PC-3 (cell line): Measurements from ENCODE around the gene SOX4. TPM values are rescaled to one million over a fixed set of nuclear protein-coding genes. Genes with fewer than 3 reads are reported as not detected.

Experiments used
- ATAC-seq: fragments of 200-7000 bp; cut with Tn5 transposase; 2 replicates; pipeline ENCODE4 v1.9.1; 2020; ENCODE audit warnings: mild to moderate bottlenecking, moderate library complexity
- BruUV-seq: library from RNA; stranded (reverse); fragments of 400-500 nt; replicated peaks from 2 replicates; lab custom pipeline; 2021; lab: Mats Ljungman, UMichigan
- CTCF ChIA-PET: fragments of 300-600 bp; sonication (Branson Sonifier 250); formaldehyde crosslinking; loops from one replicate; lab custom pipeline; 2022; ENCODE audit warnings: antibody characterized with exemption; lab: Charles Lee
- POLR2A ChIA-PET: fragments of 300-600 bp; sonication (Branson Sonifier 250); formaldehyde crosslinking; loops from one replicate; lab custom pipeline; 2022; ENCODE audit warnings: antibody characterized with exemption; ENCODE audit not compliant: unreplicated experiment; lab: Charles Lee
- DNase-seq: peaks from one replicate; pipeline ENCODE4 v3.0.0-alpha.2; 2015
- H2AFZ ChIP-seq: fragments of 300-600 bp; sonication (generic); 2 replicates; pipeline ENCODE4 v1.6.0; 2016; ENCODE audit warnings: antibody characterized with exemption, low read length
- H3F3A ChIP-seq: fragments of 300-600 bp; sonication (generic); one replicate; pipeline ENCODE4 v1.6.0; 2017; ENCODE audit warnings: antibody characterized with exemption, low read length, control low read depth, mild to moderate bottlenecking; ENCODE audit not compliant: unreplicated experiment
- H3K27ac ChIP-seq: fragments of 300-600 bp; sonication (generic); 2 replicates; pipeline ENCODE4 v1.5.1; 2016; ENCODE audit warnings: mild to moderate bottlenecking, low read length
- H3K27me3 ChIP-seq: fragments of 300-600 bp; sonication (generic); 2 replicates; pipeline ENCODE4 v1.6.1; 2016; ENCODE audit warnings: low read length, mixed read lengths
- H3K36me3 ChIP-seq: fragments of 300-600 bp; sonication (generic); 2 replicates; pipeline ENCODE4 v1.6.1; 2016; ENCODE audit warnings: low read depth, mixed run types, low read length, mixed read lengths
- H3K4me1 ChIP-seq: fragments of 300-600 bp; sonication (generic); 2 replicates; pipeline ENCODE4 v1.5.1; 2016; ENCODE audit warnings: low read length; ENCODE audit not compliant: insufficient read depth
- H3K4me2 ChIP-seq: fragments of 300-600 bp; sonication (generic); 2 replicates; pipeline ENCODE4 v1.6.0; 2016; ENCODE audit warnings: low read length
- H3K4me3 ChIP-seq: fragments of 300-600 bp; sonication (generic); 2 replicates; pipeline ENCODE4 v1.5.1; 2016; ENCODE audit warnings: mild to moderate bottlenecking, low read length, mixed read lengths
- H3K79me2 ChIP-seq: fragments of 300-600 bp; sonication (generic); 2 replicates; pipeline ENCODE4 v1.6.1; 2017; ENCODE audit warnings: low read length, mixed read lengths
- H3K9ac ChIP-seq: fragments of 300-600 bp; sonication (generic); 2 replicates; pipeline ENCODE4 v1.6.0; 2016; ENCODE audit warnings: mild to moderate bottlenecking, low read length
- H3K9me2 ChIP-seq: fragments of 300-600 bp; sonication (generic); replicated peaks from 2 replicates; pipeline ENCODE4 v1.6.1; 2016; ENCODE audit warnings: mixed run types, low read length, mixed read lengths
- H3K9me3 ChIP-seq: fragments of 300-600 bp; sonication (generic); 2 replicates; pipeline ENCODE4 v1.6.1; 2016; ENCODE audit warnings: low read length, mixed read lengths
- H4K20me1 ChIP-seq: fragments of 300-600 bp; sonication (generic); 2 replicates; pipeline ENCODE4 v1.6.1; 2016; ENCODE audit warnings: low read length, mixed read lengths
- CTCF ChIP-seq: fragments of 300-600 bp; sonication (generic); conservative IDR thresholded peaks from 2 replicates; pipeline ENCODE4 v1.5.1; 2017; ENCODE audit warnings: antibody characterized with exemption, low read depth, mild to moderate bottlenecking, low read length
- EZH2 ChIP-seq: fragments of 300-600 bp; sonication (generic); IDR thresholded peaks from one replicate; pipeline ENCODE4 v1.6.1; 2017; ENCODE audit warnings: antibody characterized with exemption, mild to moderate bottlenecking, low read length; ENCODE audit not compliant: unreplicated experiment
- EZH2phosphoT487 ChIP-seq: fragments of 300-600 bp; sonication (generic); IDR thresholded peaks from 2 replicates; pipeline ENCODE4 v1.6.1; 2018; ENCODE audit warnings: mild to moderate bottlenecking, antibody characterized with exemption, low read length, borderline replicate concordance
- intact Hi-C: fragments of 100-400 bp; cut with micrococcal nuclease; formaldehyde crosslinking; loops from 2 replicates; pipeline ENCODE4 v1.9.0; 2023
- total RNA-seq: library from RNA; depleted of rRNA; stranded (reverse); fragments of >200 nt; gene quantifications from 2 replicates; pipeline ENCODE4 v1.2.3, GENCODE V29; 2014

SOX4 gene
- total RNA-seq, 1 experiment from 2014 or later, result 46.1 TPM

DNA sequence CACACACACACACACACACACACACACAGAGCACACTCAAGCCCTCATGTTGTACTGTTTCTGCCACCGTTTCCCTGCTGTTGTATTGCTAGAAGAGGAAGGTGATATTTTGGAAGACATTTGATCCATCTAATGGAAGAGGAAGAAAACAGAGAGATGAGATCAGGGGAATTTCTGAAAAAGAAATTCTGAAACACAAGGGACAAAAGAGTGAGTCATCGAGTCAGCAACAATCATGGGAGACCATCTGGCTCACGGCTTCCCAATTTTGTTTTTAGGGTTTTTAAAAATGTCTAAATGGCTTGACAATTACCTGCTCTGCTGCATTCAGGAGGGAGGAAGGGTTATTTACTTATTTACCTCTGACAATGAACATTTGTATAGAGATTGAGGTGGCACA lies 22.0 kb downstream of the SOX4 start:
- Histone ChIP-seq H3K27ac (no peak overlapping the region), H3K36me3 (no peaks in the 10 kb centered on the region), H3K9me2 (no peaks in the 10 kb centered on the region), H3K79me2 (no peaks in the 10 kb centered on the region), H3K4me3 (no peak overlapping the region), H3K4me2 (no peak overlapping the region), H4K20me1 (no peaks in the 10 kb centered on the region), H3K9ac (no peak overlapping the region), H3K4me1 (peaks cover 5% of the 10 kb centered on the region; the same call in 1 of the 2 replicates), H3F3A (no peaks in the 10 kb centered on the region), H2AFZ (peak overlapping the region; percentile 42; the same call in 1 of the 2 replicates), H3K9me3 (no peaks in the 10 kb centered on the region), H3K27me3 (no peaks in the 10 kb centered on the region)
- intact Hi-C loops, result no loop called here
- no peak for ATAC-seq
- POLR2A ChIA-PET, result no interaction called here
- no peak for TF ChIP-seq EZH2
- no peak for TF ChIP-seq EZH2phosphoT487
- TF ChIP-seq CTCF, result no peak
- DNase-seq, result no peak
- BruUV-seq, result no TSS peak
- CTCF ChIA-PET, result no interaction called here

- no peak overlapping the region for H3K4me3 ChIP-seq
- ATAC-seq (no peak), DNase-seq (no peak)
- BruUV-seq, result no TSS peak
- ChIA-PET POLR2A (no interaction called here), CTCF (no interaction called here)
- H3K36me3 ChIP-seq, result no peaks in the 10 kb centered on the region
- H3K4me2 ChIP-seq, result no peak overlapping the region
- H3K9ac ChIP-seq, result no peak overlapping the region
- H3K79me2 ChIP-seq, result no peaks in the 10 kb centered on the region
- no peaks in the 10 kb centered on the region for H3K9me3 ChIP-seq
- intact Hi-C loops, result no loop called here
- TF ChIP-seq EZH2phosphoT487, result no peak
- TF ChIP-seq CTCF, result no peak
- TF ChIP-seq EZH2, result no peak
- no peaks in the 10 kb centered on the region for H4K20me1 ChIP-seq
- peaks cover 5% of the 10 kb centered on the region; the same call in 1 of the 2 replicates for H3K4me1 ChIP-seq
- no peaks in the 10 kb centered on the region for H3F3A ChIP-seq
- peak overlapping the region; percentile 42; the same call in 1 of the 2 replicates for H2AFZ ChIP-seq
- no peaks in the 10 kb centered on the region for H3K27me3 ChIP-seq
- H3K27ac ChIP-seq, result no peak overlapping the region
- no peaks in the 10 kb centered on the region for H3K9me2 ChIP-seq
Measured at GRCh38 chr6:21616005-21616404, 22.5 kb downstream of the SOX4 start.

DNA sequence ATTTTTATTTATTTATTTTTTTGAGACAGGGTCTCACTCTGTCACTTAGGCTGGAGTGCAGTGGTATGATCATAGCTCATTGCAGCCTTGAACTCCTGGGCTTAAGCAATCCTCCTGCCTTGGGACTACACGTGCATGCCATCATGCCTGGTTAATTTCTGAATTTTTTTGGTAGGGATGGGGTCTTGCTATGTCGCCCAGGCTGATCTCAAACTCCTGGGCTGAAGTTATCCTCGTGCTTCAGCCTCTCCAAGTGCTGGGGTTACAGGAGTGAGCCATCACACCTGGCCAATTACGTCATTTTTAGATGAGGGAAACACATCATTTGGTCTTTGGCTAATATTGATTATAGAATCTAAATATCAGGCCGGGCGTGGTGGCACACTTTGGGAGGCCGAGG lies 32.1 kb downstream of the SOX4 start:
- no peak overlapping the region for H3K4me3 ChIP-seq
- intact Hi-C loops, result no loop called here
- no peaks in the 10 kb centered on the region for H4K20me1 ChIP-seq
- H3K9me2 ChIP-seq, result no peaks in the 10 kb centered on the region
- no peak overlapping the region for H3K9ac ChIP-seq
- H3K4me1 ChIP-seq, result no peaks in the 10 kb centered on the region
- no peaks in the 10 kb centered on the region for H3K36me3 ChIP-seq
- no peak for DNase-seq
- H3K4me2 ChIP-seq, result no peak overlapping the region
- no peak overlapping the region for H3K27ac ChIP-seq
- H2AFZ ChIP-seq, result no peak overlapping the region
- H3K27me3 ChIP-seq, result no peaks in the 10 kb centered on the region
- no peaks in the 10 kb centered on the region for H3F3A ChIP-seq
- H3K9me3 ChIP-seq, result no peaks in the 10 kb centered on the region
- CTCF ChIA-PET, result no interaction called here
- ATAC-seq, result no peak
- no TSS peak for BruUV-seq
- POLR2A ChIA-PET, result no interaction called here
- no peak for TF ChIP-seq EZH2phosphoT487
- no peak for TF ChIP-seq CTCF
- no peak for TF ChIP-seq EZH2
- H3K79me2 ChIP-seq, result no peaks in the 10 kb centered on the region
